Transverse colon (tissue), 4 donors: ENCODE data around the gene HBZ. TPM values are rescaled to one million over a fixed set of nuclear protein-coding genes. Genes with fewer than 3 reads are reported as not detected.
A peak's percentile ranks its signal among the peaks of the same experiment; 100 is the strongest.

Experiments used
- DNase-seq: peaks from one replicate; pipeline ENCODE4 v3.0.0-alpha.2; 2019
- H3K27ac ChIP-seq, 4 donors: fragments of 200-600 bp; sonication (generic); 2 replicates each; pipeline ENCODE4 v1.5.1; 2016 to 2018; ENCODE audit warnings: inconsistent platforms in 4 of 4
- H3K27me3 ChIP-seq: fragments of 200-600 bp; sonication (generic); 2 replicates; pipeline ENCODE4 v1.5.1; 2017; ENCODE audit warnings: inconsistent platforms
- H3K36me3 ChIP-seq, 4 donors: fragments of 200-600 bp; sonication (generic); 2 replicates each; pipeline ENCODE4 v1.5.1; 2017 to 2019; ENCODE audit warnings: inconsistent platforms in 4 of 4
- H3K4me1 ChIP-seq, 4 donors: fragments of 200-600 bp; sonication (generic); 2 replicates each; pipeline ENCODE4 v1.5.1; 2017 to 2020; ENCODE audit warnings: inconsistent platforms in 4 of 4
- H3K4me3 ChIP-seq, 4 donors: fragments of 200-600 bp; sonication (generic); 1 replicate in 1 of 4; 2 replicates in 3 of 4; pipeline versions ENCODE4 v1.5.1 to v1.6.1; 2017 to 2019; ENCODE audit warnings: inconsistent platforms in 4 of 4
- H3K9me3 ChIP-seq, 2 donors: fragments of 200-600 bp; sonication (generic); 2 replicates each; pipeline ENCODE4 v1.5.1; 2017 to 2019; ENCODE audit warnings: inconsistent platforms in 2 of 2
- EP300 ChIP-seq: sonication (generic); formaldehyde crosslinking; IDR thresholded peaks from one replicate; pipeline ENCODE4 v1.6.1; 2017; ENCODE audit warnings: antibody characterized with exemption, low read depth
- POLR2A ChIP-seq: fragments of 450-650 bp; IDR thresholded peaks from one replicate; pipeline ENCODE4 v1.6.1; 2016; ENCODE audit warnings: antibody characterized with exemption, mild to moderate bottlenecking, moderate library complexity
- POLR2AphosphoS5 ChIP-seq, 3 donors: sonication (generic); formaldehyde crosslinking; IDR thresholded peaks; one replicate each; pipeline ENCODE4 v1.6.1; 2016; ENCODE audit warnings: antibody characterized with exemption in 3 of 3
- WGBS, 2 donors: methylation state at CpG; one replicate each; pipeline ENCODE4 v1.1.5; 2018; ENCODE audit warnings: low coverage in 1 of 2; 5-methylcytosine and 5-hydroxymethylcytosine counted together
- in situ Hi-C, 4 donors: fragments of 200-750 bp; cut with MboI; loops; one replicate each; pipeline versions ENCODE4 v1.15.0 to v1.15.1; 2017; ENCODE audit warnings: low sequenced_read_pairs in 3 of 4, low pct_ligation_motif_present in 1 of 4, low pct_unique_long_range_greater_than_20kb in 1 of 4
- intact Hi-C: fragments of 100-400 bp; cut with DNase I; formaldehyde crosslinking; loops from one replicate; pipeline ENCODE4 v1.15.1; 2023; ENCODE audit warnings: low total_unique reads
- total RNA-seq, 4 donors: library from RNA; depleted of rRNA; stranded (reverse); fragments of >200 nt; gene quantifications; one replicate each; pipeline ENCODE4 v1.1.0, GENCODE V29; 2016
- TF ChIP-seq, protein P1 (sequence below), 5 experiments: fragments of 200-600 bp in 3 of 5; fragments of 450-650 bp in 2 of 5; sonication (generic) in 3 of 5; IDR thresholded peaks; 1 replicate in 2 of 5; 2 replicates in 3 of 5; pipeline ENCODE4 v1.5.1; 2016 to 2017; ENCODE audit warnings: antibody characterized with exemption in 5 of 5, inconsistent platforms in 3 of 5, mild to moderate bottlenecking in 2 of 5, moderate library complexity in 1 of 5

Gene HBZ
- total RNA-seq, 4 donors from 2014 or later = not detected

DNA sequence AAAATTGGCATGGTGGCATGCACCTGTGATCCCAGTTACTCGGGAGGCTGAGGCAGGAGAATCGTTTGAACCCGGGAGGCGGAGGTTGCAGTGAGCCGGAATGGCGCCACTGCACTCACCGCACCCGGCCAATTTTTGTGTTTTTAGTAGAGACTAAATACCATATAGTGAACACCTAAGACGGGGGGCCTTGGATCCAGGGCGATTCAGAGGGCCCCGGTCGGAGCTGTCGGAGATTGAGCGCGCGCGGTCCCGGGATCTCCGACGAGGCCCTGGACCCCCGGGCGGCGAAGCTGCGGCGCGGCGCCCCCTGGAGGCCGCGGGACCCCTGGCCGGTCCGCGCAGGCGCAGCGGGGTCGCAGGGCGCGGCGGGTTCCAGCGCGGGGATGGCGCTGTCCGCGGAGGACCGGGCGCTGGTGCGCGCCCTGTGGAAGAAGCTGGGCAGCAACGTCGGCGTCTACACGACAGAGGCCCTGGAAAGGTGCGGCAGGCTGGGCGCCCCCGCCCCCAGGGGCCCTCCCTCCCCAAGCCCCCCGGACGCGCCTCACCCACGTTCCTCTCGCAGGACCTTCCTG, 27.7 kb downstream of the HBZ start, which contains the start of gene HBQ1:
TSS of gene HBQ1 (plus strand) at position 359 of the 575 bp plus-strand sequence. CDS start at position 387, 28 bp downstream.
- Histone ChIP-seq H3K27me3 (peaks cover 55% of the 10 kb centered on the region), H3K4me3 (peak within 1 kb of the TSS in 2 of 4 donors; percentile 22 to 41), H3K36me3 (no peaks in the 10 kb centered on the region), H3K4me1 (peaks cover 12 to 27% (median 20%) of the 10 kb centered on the region in 4 donors), H3K9me3 (no peaks in the 10 kb centered on the region), H3K27ac (no peak within 1 kb of the TSS)
- intact Hi-C loops = loop anchor here (5.0 kb wide), 1 partner anchor 73 kb away; no protein-coding TSS in a partner anchor
- no peak for DNase-seq
- WGBS, 2 donors = 26% methylated on average over 26 of the region's 59 CpGs; no CpG with 5 or more reads in 1 of the 2 donors
- no peak for TF ChIP-seq EP300
- TF ChIP-seq POLR2A = no peak
- no peak for TF ChIP-seq POLR2AphosphoS5 (IDR thresholded peaks at IDR 0.05)
- TF ChIP-seq, protein P1, sequence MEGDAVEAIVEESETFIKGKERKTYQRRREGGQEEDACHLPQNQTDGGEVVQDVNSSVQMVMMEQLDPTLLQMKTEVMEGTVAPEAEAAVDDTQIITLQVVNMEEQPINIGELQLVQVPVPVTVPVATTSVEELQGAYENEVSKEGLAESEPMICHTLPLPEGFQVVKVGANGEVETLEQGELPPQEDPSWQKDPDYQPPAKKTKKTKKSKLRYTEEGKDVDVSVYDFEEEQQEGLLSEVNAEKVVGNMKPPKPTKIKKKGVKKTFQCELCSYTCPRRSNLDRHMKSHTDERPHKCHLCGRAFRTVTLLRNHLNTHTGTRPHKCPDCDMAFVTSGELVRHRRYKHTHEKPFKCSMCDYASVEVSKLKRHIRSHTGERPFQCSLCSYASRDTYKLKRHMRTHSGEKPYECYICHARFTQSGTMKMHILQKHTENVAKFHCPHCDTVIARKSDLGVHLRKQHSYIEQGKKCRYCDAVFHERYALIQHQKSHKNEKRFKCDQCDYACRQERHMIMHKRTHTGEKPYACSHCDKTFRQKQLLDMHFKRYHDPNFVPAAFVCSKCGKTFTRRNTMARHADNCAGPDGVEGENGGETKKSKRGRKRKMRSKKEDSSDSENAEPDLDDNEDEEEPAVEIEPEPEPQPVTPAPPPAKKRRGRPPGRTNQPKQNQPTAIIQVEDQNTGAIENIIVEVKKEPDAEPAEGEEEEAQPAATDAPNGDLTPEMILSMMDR (IDR thresholded peaks at IDR 0.05) = no peak
- in situ Hi-C loops = loop anchor here in 1 of 4 donors (5.0 kb wide), 1 partner anchor 73 kb away; no protein-coding TSS in a partner anchor

DNA sequence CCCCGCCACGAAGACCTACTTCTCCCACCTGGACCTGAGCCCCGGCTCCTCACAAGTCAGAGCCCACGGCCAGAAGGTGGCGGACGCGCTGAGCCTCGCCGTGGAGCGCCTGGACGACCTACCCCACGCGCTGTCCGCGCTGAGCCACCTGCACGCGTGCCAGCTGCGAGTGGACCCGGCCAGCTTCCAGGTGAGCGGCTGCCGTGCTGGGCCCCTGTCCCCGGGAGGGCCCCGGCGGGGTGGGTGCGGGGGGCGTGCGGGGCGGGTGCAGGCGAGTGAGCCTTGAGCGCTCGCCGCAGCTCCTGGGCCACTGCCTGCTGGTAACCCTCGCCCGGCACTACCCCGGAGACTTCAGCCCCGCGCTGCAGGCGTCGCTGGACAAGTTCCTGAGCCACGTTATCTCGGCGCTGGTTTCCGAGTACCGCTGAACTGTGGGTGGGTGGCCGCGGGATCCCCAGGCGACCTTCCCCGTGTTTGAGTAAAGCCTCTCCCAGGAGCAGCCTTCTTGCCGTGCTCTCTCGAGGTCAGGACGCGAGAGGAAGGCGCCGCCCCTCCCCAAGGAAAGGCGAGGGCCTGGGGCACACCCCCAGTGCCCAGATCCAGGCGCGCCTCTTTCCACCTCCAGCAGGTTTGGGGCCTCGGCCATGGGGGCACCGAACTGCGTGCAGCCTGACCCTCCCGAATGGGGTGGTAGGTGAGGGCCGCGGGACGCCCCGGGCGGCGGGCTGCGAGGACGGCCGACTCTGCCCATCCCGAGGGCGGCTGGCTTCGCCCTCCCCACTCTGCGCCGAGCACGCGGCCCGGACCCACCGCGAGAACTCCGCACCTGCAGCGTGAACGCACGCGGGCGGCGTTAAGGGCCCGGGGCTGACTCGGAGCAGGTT, 28.5 kb downstream of the HBZ start:
- 1% methylated on average over 65 of the region's 89 CpGs; no CpG with 5 or more reads in 1 of the 2 donors for WGBS, 2 donors
- peak; percentile 82 for DNase-seq
- H3K27me3 ChIP-seq = peaks cover 47% of the 10 kb centered on the region
- TF ChIP-seq POLR2A = peak; percentile 5
- no peak for TF ChIP-seq EP300
- TF ChIP-seq POLR2AphosphoS5 (IDR thresholded peaks at IDR 0.05) = peak in 1 of 3 donors; percentile 53
- TF ChIP-seq, protein P1 (IDR thresholded peaks at IDR 0.05) = no peak
- H3K9me3 ChIP-seq = no peaks in the 10 kb centered on the region
- intact Hi-C loops (loop anchor here (5.0 kb wide), 1 partner anchor 74 kb away; no protein-coding TSS in a partner anchor), in situ Hi-C loops (loop anchor here in 1 of 4 donors (5.0 kb wide), 1 partner anchor 74 kb away; no protein-coding TSS in a partner anchor)
- no peak overlapping the region for H3K27ac ChIP-seq
- H3K4me1 ChIP-seq = peaks cover 12 to 26% (median 20%) of the 10 kb centered on the region in 4 donors
- peak overlapping the region in 2 of 4 donors; percentile 22 to 41 for H3K4me3 ChIP-seq
- H3K36me3 ChIP-seq = no peaks in the 10 kb centered on the region

DNA sequence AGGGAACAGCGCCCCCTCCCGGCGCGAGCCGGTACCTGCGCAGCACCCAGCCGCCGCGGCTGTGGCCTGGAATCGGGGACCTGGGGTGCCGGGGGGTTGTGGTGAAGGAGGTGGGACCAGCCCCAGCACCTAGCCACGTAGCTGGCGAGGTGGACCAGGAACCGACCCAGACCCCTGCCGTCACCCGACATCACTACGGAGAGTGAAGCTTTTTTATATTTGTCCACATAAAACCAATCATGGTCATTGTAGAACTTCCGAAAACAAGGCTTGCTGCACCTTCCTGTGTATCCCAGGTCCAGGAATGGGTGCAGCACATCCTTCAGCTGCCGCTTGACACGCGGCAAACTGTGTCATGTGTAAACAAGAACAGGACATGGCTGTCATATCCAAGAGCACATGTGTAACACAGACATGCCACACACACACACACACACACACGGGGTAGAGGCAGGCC, 29.1 kb downstream of the HBZ start:
- intact Hi-C loops (loop anchor here (5.0 kb wide), 1 partner anchor 74 kb away; no protein-coding TSS in a partner anchor), in situ Hi-C loops (loop anchor here in 1 of 4 donors (5.0 kb wide), 1 partner anchor 74 kb away; no protein-coding TSS in a partner anchor)
- TF ChIP-seq POLR2A (peak; percentile 5), POLR2AphosphoS5 (IDR thresholded peaks at IDR 0.05) (no peak), EP300 (no peak)
- TF ChIP-seq, protein P1 (IDR thresholded peaks at IDR 0.05) = peak; percentile 91 to 99 (median 98)
- H3K9me3 ChIP-seq = no peaks in the 10 kb centered on the region
- H3K27ac ChIP-seq = no peak overlapping the region
- peak overlapping the region in 1 of 4 donors; percentile 41 for H3K4me3 ChIP-seq
- H3K27me3 ChIP-seq = peaks cover 45% of the 10 kb centered on the region
- no peaks in the 10 kb centered on the region for H3K36me3 ChIP-seq
- peaks cover 12 to 24% (median 20%) of the 10 kb centered on the region in 4 donors for H3K4me1 ChIP-seq
- 8% methylated on average over 22 of the region's 22 CpGs; no CpG with 5 or more reads in 1 of the 2 donors for WGBS, 2 donors
- no peak for DNase-seq
